ENCODE results near the gene CFAP221. TPM values are rescaled to one million over a fixed set of nuclear protein-coding genes. Genes with fewer than 3 reads are reported as not detected.

The CFAP221 gene
- total and polyA plus RNA-seq, 10 of the 15 experiments (the other 5 are each of a cell fraction or from before 2014, with no cell fraction given) = not detected

DNA sequence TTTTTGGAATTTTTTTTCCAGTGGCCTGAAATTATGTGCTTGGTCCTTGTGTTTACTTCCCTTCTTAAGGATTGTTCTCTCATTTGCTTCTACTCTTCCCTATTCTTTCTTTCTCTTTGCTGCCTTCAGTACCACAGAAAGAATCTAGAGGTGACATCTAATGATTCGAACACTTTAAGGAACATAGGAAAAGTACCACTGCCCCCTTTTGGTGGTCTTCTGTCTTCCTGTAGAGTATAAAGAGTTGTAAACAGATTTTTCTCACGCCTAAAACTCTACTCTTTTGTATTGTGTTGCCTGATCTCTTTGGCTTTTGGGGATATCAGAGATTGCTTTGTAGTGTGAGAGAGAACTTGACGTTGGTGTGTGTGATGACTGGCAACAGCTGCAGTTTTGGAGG is 13.0 kb upstream of the CFAP221 start:
- no peak for ATAC-seq
- FAIRE-seq = no peak
- TF ChIP-seq MXI1 (IDR thresholded peaks at IDR 0.05; ENCODE audit: low read depth, low read length) = no peak
- TF ChIP-seq ZZZ3 (IDR thresholded peaks at IDR 0.05; ENCODE audit: control insufficient read depth, insufficient read length, low read depth) = no peak
- no peak for TF ChIP-seq RUNX3 (IDR thresholded peaks at IDR 0.05; ENCODE audit: low read length)
- DNase-seq (ENCODE audit: low read depth, low spot score) = no peak
- Histone ChIP-seq H4K20me1 (ENCODE audit: control insufficient read depth, insufficient read depth) (no peaks in the 10 kb centered on the region), H3K4me1 (ENCODE audit: control insufficient read depth, insufficient read depth, low read length) (no peaks in the 10 kb centered on the region), H3K27me3 (replicated peaks in 1 of 2; ENCODE audit: control insufficient read depth in 2 of 2, insufficient read depth in 2 of 2, low read length in 1 of 2) (no peaks in the 10 kb centered on the region), H3K4me3 (no peak overlapping the region), H3K27ac (ENCODE audit: control insufficient read depth, insufficient read depth) (no peak overlapping the region), H3K9me3 (replicated peaks; ENCODE audit: control insufficient read depth, insufficient read depth, low read length) (peaks cover 1% of the 10 kb centered on the region; the same call in 1 of the 3 replicates), H3K4me2 (ENCODE audit: control insufficient read depth, insufficient read depth) (no peak overlapping the region), H3K9ac (ENCODE audit: control insufficient read depth, insufficient read depth, low read length) (no peak overlapping the region), H3K79me2 (ENCODE audit: control insufficient read depth, insufficient read depth, low read length) (no peaks in the 10 kb centered on the region), H3K36me3 (ENCODE audit: control insufficient read depth in 2 of 2, insufficient read depth in 2 of 2, low read length in 1 of 2) (no peaks in the 10 kb centered on the region), H2AFZ (ENCODE audit: control insufficient read depth, low read depth, low read length) (no peak overlapping the region)
- ChIA-PET POLR2A (no interaction called here), SMC1A (ENCODE audit: uncharacterized antibody, unreplicated experiment) (no interaction called here), CTCF (interaction anchor here (0.8 to 3.3 kb wide), 2 partner anchors 14 to 25 kb away, joined by 3 to 13 read pairs; no protein-coding TSS in a partner anchor), RAD21 (ENCODE audit: unreplicated experiment) (no interaction called here)
- WGBS (ENCODE audit: insufficient coverage, insufficient replicate concordance, low lambda C conversion rate, missing lambda C conversion rate) = 15% methylated on average over 3 of the region's 3 CpGs
- intact Hi-C loops (cut with micrococcal nuclease; ENCODE audit: unreplicated experiment) (no loop called here), in situ Hi-C loops (cut with MboI) (no loop called here)
- no TSS peak for BruUV-seq (replicated peaks)

DNA sequence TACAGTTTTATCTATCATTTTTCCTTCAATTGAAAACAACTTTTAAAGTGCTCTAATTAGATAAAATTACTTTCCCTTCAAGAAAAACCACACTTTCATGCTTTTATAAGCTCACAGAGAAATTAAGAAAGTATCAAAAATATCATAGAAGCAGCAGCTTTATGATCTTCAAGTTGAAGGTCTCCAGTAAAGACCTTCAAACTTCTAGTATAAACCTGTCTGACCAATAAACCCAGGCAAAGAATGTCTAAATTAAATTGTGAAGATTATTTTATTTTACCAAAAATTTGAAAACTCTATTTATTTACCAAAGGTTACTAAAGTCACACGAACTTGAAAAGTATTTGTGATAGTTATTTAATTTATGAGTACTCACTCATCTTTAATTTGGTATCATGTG is 10.7 kb upstream of the CFAP221 start:
- in situ Hi-C loops (cut with MboI) (no loop called here), intact Hi-C loops (cut with micrococcal nuclease; ENCODE audit: unreplicated experiment) (no loop called here)
- no peaks in the 10 kb centered on the region for H3K36me3 ChIP-seq (ENCODE audit: control insufficient read depth in 2 of 2, insufficient read depth in 2 of 2, low read length in 1 of 2)
- no peaks in the 10 kb centered on the region for H3K27me3 ChIP-seq (replicated peaks in 1 of 2; ENCODE audit: control insufficient read depth in 2 of 2, insufficient read depth in 2 of 2, low read length in 1 of 2)
- ChIA-PET RAD21 (ENCODE audit: unreplicated experiment) (no interaction called here), CTCF (interaction anchor here (3.3 kb wide), 1 partner anchor 17 kb away, joined by 13 read pairs; no protein-coding TSS in a partner anchor), POLR2A (no interaction called here), SMC1A (ENCODE audit: uncharacterized antibody, unreplicated experiment) (no interaction called here)
- no peak overlapping the region for H2AFZ ChIP-seq (ENCODE audit: control insufficient read depth, low read depth, low read length)
- DNase-seq (ENCODE audit: low read depth, low spot score) (no peak), ATAC-seq (no peak), FAIRE-seq (no peak)
- no peak overlapping the region for H3K4me2 ChIP-seq (ENCODE audit: control insufficient read depth, insufficient read depth)
- H3K4me1 ChIP-seq (ENCODE audit: control insufficient read depth, insufficient read depth, low read length) = no peaks in the 10 kb centered on the region
- H3K4me3 ChIP-seq = no peak overlapping the region
- H3K9me3 ChIP-seq (replicated peaks; ENCODE audit: control insufficient read depth, insufficient read depth, low read length) = peaks cover 1% of the 10 kb centered on the region; the same call in 1 of the 3 replicates
- WGBS (ENCODE audit: insufficient coverage, insufficient replicate concordance, low lambda C conversion rate, missing lambda C conversion rate) = 12% methylated on average over 1 of the region's 1 CpG
- no peaks in the 10 kb centered on the region for H4K20me1 ChIP-seq (ENCODE audit: control insufficient read depth, insufficient read depth)
- BruUV-seq (replicated peaks) = no TSS peak
- no peaks in the 10 kb centered on the region for H3K79me2 ChIP-seq (ENCODE audit: control insufficient read depth, insufficient read depth, low read length)
- TF ChIP-seq IKZF2 (IDR thresholded peaks at IDR 0.05) (no peak), CBFB (IDR thresholded peaks at IDR 0.05; ENCODE audit: low read depth) (no peak), MTA3 (IDR thresholded peaks at IDR 0.05; ENCODE audit: borderline replicate concordance, low read length) (no peak), PAX8 (IDR thresholded peaks at IDR 0.05) (no peak), CBX5 (IDR thresholded peaks at IDR 0.05; ENCODE audit: low read depth) (no peak), ZSCAN29 (IDR thresholded peaks at IDR 0.05) (no peak)
- TF ChIP-seq, protein P1, sequence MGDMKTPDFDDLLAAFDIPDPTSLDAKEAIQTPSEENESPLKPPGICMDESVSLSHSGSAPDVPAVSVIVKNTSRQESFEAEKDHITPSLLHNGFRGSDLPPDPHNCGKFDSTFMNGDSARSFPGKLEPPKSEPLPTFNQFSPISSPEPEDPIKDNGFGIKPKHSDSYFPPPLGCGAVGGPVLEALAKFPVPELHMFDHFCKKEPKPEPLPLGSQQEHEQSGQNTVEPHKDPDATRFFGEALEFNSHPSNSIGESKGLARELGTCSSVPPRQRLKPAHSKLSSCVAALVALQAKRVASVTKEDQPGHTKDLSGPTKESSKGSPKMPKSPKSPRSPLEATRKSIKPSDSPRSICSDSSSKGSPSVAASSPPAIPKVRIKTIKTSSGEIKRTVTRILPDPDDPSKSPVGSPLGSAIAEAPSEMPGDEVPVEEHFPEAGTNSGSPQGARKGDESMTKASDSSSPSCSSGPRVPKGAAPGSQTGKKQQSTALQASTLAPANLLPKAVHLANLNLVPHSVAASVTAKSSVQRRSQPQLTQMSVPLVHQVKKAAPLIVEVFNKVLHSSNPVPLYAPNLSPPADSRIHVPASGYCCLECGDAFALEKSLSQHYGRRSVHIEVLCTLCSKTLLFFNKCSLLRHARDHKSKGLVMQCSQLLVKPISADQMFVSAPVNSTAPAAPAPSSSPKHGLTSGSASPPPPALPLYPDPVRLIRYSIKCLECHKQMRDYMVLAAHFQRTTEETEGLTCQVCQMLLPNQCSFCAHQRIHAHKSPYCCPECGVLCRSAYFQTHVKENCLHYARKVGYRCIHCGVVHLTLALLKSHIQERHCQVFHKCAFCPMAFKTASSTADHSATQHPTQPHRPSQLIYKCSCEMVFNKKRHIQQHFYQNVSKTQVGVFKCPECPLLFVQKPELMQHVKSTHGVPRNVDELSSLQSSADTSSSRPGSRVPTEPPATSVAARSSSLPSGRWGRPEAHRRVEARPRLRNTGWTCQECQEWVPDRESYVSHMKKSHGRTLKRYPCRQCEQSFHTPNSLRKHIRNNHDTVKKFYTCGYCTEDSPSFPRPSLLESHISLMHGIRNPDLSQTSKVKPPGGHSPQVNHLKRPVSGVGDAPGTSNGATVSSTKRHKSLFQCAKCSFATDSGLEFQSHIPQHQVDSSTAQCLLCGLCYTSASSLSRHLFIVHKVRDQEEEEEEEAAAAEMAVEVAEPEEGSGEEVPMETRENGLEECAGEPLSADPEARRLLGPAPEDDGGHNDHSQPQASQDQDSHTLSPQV (IDR thresholded peaks at IDR 0.05) = no peak
- H3K27ac ChIP-seq (ENCODE audit: control insufficient read depth, insufficient read depth) = no peak overlapping the region
- no peak overlapping the region for H3K9ac ChIP-seq (ENCODE audit: control insufficient read depth, insufficient read depth, low read length)
